ENCODE data around the gene CCR4.

GRCh38 chr3:32952369-32953077 lies 1.1 kb downstream of the CCR4 start:
- TF ChIP-seq, protein P1, sequence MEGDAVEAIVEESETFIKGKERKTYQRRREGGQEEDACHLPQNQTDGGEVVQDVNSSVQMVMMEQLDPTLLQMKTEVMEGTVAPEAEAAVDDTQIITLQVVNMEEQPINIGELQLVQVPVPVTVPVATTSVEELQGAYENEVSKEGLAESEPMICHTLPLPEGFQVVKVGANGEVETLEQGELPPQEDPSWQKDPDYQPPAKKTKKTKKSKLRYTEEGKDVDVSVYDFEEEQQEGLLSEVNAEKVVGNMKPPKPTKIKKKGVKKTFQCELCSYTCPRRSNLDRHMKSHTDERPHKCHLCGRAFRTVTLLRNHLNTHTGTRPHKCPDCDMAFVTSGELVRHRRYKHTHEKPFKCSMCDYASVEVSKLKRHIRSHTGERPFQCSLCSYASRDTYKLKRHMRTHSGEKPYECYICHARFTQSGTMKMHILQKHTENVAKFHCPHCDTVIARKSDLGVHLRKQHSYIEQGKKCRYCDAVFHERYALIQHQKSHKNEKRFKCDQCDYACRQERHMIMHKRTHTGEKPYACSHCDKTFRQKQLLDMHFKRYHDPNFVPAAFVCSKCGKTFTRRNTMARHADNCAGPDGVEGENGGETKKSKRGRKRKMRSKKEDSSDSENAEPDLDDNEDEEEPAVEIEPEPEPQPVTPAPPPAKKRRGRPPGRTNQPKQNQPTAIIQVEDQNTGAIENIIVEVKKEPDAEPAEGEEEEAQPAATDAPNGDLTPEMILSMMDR (IDR thresholded peaks at IDR 0.05 in 8 of 11, conservative IDR thresholded peaks at IDR 0.05 in 3 of 11), result no peak
- no peak for TF ChIP-seq POLR2A (IDR thresholded peaks at IDR 0.05)
